A673 (cell line): ENCODE data around the gene VWA2. TPM values are rescaled to one million over a fixed set of nuclear protein-coding genes. Genes with fewer than 3 reads are reported as not detected.

Experiments
- BruUV-seq: library from RNA; stranded (reverse); fragments of 400-500 nt; replicated peaks from 2 replicates; lab custom pipeline; 2021; lab: Mats Ljungman, UMichigan
- CTCF ChIA-PET: fragments of 300-600 bp; sonication (Branson Sonifier 250); formaldehyde crosslinking; loops from one replicate; lab custom pipeline; 2022; ENCODE audit warnings: antibody characterized with exemption; lab: Charles Lee
- POLR2A ChIA-PET: fragments of 300-600 bp; sonication (Branson Sonifier 250); formaldehyde crosslinking; loops from one replicate; lab custom pipeline; 2022; ENCODE audit warnings: antibody characterized with exemption; ENCODE audit not compliant: low non-redundant PET; lab: Charles Lee
- DNase-seq: peaks from one replicate; pipeline ENCODE4 v3.0.0-alpha.2; 2015; ENCODE audit warnings: low spot score
- H3K27ac ChIP-seq: fragments of 200-600 bp; sonication (generic); 2 replicates; pipeline ENCODE4 v1.5.1; 2016; ENCODE audit warnings: mixed run types, low read depth, mild to moderate bottlenecking, mixed read lengths, antibody characterized with exemption, low read length; ENCODE audit not compliant: poor library complexity, severe bottlenecking
- H3K27me3 ChIP-seq: fragments of 200-600 bp; sonication (generic); replicated peaks from 2 replicates; pipeline ENCODE4 v1.6.1; 2017; ENCODE audit warnings: mixed run types, low read depth, mild to moderate bottlenecking, mixed read lengths, antibody characterized with exemption, low read length; ENCODE audit not compliant: insufficient read depth, poor library complexity
- H3K36me3 ChIP-seq: fragments of 200-600 bp; sonication (generic); 2 replicates; pipeline ENCODE4 v1.6.1; 2016; ENCODE audit warnings: mixed run types, mild to moderate bottlenecking, mixed read lengths, antibody characterized with exemption, low read length; ENCODE audit not compliant: insufficient read depth, poor library complexity, severe bottlenecking
- H3K4me1 ChIP-seq: fragments of 200-600 bp; sonication (generic); 2 replicates; pipeline ENCODE4 v1.6.1; 2017; ENCODE audit warnings: mixed run types, mild to moderate bottlenecking, mixed read lengths, antibody characterized with exemption, low read length; ENCODE audit not compliant: insufficient read depth, poor library complexity, severe bottlenecking
- H3K4me3 ChIP-seq: fragments of 200-600 bp; sonication (generic); 2 replicates; pipeline ENCODE4 v1.5.1; 2016; ENCODE audit warnings: low read depth, mixed run types, mild to moderate bottlenecking, mixed read lengths, low read length; ENCODE audit not compliant: poor library complexity, severe bottlenecking
- H3K9me3 ChIP-seq: fragments of 200-600 bp; sonication (generic); 2 replicates; pipeline ENCODE4 v1.6.1; 2016; ENCODE audit warnings: mixed run types, low read depth, mild to moderate bottlenecking, mixed read lengths, antibody characterized with exemption, low read length; ENCODE audit not compliant: poor library complexity, severe bottlenecking
- EZH2 ChIP-seq: fragments of 200-600 bp; sonication (generic); IDR thresholded peaks from 2 replicates; pipeline ENCODE4 v1.6.1; 2017; ENCODE audit warnings: borderline replicate concordance, low read depth, mild to moderate bottlenecking, mixed read lengths, antibody characterized with exemption, low read length; ENCODE audit not compliant: poor library complexity, severe bottlenecking
- intact Hi-C: fragments of 100-400 bp; cut with micrococcal nuclease; formaldehyde crosslinking; loops from one replicate; pipeline ENCODE4 v1.10.0; 2022; ENCODE audit not compliant: unreplicated experiment
- total RNA-seq: library from RNA; stranded (reverse); gene quantifications from 2 replicates; pipeline ENCODE4 v1.2.3, GENCODE V29; 2021
- TF ChIP-seq, protein P1 (sequence below): fragments of 300-800, 200-600 bp; sonication (generic); conservative IDR thresholded peaks from 2 replicates; pipeline ENCODE4 v1.5.1; 2017; ENCODE audit warnings: low read depth, mild to moderate bottlenecking, antibody characterized with exemption, low read length, moderate library complexity, mixed read lengths

VWA2 gene
- total RNA-seq, 1 experiment from 2014 or later, result not detected

DNA sequence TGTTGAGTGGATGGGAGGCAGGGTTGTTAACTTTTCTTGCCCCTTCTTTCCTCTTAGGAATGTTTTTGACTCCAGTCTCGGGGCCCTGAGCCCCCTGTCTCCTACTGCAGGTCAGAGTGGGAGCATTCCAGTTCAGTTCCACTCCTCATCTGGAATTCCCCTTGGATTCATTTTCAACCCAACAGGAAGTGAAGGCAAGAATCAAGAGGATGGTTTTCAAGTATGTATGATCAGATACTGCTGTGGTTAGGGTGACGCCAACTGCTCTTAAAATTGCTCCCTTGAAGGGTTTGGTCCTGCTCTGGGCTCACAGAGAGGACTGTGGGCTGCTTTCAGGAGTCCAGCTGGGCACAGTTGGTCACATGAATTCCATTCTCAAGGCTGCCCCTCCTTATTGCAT lies 22.0 kb downstream of the VWA2 start:
- Histone ChIP-seq H3K27ac (no peak overlapping the region), H3K36me3 (no peaks in the 10 kb centered on the region), H3K4me1 (no peaks in the 10 kb centered on the region), H3K4me3 (no peak overlapping the region), H3K9me3 (no peaks in the 10 kb centered on the region), H3K27me3 (no peaks in the 10 kb centered on the region)
- no peak for TF ChIP-seq EZH2
- POLR2A ChIA-PET, result no interaction called here
- CTCF ChIA-PET, result no interaction called here
- BruUV-seq, result no TSS peak
- DNase-seq, result no peak
- intact Hi-C loops, result no loop called here

- H3K9me3 ChIP-seq, result no peaks in the 10 kb centered on the region
- intact Hi-C loops, result no loop called here
- H3K4me3 ChIP-seq, result no peak overlapping the region
- no peaks in the 10 kb centered on the region for H3K27me3 ChIP-seq
- H3K36me3 ChIP-seq, result no peaks in the 10 kb centered on the region
- CTCF ChIA-PET, result no interaction called here
- DNase-seq, result no peak
- H3K4me1 ChIP-seq, result no peaks in the 10 kb centered on the region
- BruUV-seq, result no TSS peak
- no peak for TF ChIP-seq EZH2
- TF ChIP-seq, protein P1, sequence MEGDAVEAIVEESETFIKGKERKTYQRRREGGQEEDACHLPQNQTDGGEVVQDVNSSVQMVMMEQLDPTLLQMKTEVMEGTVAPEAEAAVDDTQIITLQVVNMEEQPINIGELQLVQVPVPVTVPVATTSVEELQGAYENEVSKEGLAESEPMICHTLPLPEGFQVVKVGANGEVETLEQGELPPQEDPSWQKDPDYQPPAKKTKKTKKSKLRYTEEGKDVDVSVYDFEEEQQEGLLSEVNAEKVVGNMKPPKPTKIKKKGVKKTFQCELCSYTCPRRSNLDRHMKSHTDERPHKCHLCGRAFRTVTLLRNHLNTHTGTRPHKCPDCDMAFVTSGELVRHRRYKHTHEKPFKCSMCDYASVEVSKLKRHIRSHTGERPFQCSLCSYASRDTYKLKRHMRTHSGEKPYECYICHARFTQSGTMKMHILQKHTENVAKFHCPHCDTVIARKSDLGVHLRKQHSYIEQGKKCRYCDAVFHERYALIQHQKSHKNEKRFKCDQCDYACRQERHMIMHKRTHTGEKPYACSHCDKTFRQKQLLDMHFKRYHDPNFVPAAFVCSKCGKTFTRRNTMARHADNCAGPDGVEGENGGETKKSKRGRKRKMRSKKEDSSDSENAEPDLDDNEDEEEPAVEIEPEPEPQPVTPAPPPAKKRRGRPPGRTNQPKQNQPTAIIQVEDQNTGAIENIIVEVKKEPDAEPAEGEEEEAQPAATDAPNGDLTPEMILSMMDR, result no peak
- POLR2A ChIA-PET, result interaction anchor here (0.6 kb wide), 1 partner anchor 277 kb away, joined by 8 read pairs; no protein-coding TSS in a partner anchor
- no peak overlapping the region for H3K27ac ChIP-seq
These were observed 23.4 kb downstream of the VWA2 start for GRCh38 chr10:114262496-114262895.

DNA sequence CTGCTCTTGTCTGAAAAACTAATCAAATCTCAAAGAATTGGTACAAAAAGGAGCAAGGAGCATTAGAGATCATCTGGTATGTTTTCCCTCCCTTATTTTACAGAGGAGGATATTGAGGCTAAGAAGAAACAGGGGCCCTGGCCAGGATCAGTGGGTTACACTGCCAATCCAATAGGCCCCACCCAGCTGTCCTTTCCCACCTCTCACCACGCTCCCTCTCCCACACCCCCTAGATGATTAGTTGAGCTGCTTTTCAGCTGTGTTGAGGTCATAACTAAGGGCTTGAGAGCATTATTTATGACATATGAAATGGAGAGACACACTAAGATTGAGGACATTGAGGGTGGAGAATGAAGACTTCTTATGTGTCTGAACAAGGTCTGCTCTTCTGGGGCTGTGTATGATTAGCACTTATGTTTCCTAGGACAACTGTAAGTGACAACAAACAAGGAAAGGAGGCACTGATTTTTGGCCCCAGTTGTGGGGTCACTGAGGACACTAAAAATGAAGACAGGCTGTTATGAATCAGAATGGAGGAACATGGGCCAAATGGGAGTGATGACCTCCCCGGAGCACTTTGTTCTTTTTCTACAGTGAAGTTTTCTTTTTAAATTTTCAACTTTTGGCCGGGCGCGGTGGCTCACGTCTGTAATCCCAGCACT lies 26.5 kb downstream of the VWA2 start:
- CTCF ChIA-PET, result no interaction called here

More for the DNA sequence above, 26.5 kb downstream of the VWA2 start:
- Histone ChIP-seq H3K4me3 (no peak overlapping the region), H3K9me3 (no peaks in the 10 kb centered on the region), H3K4me1 (no peaks in the 10 kb centered on the region), H3K27ac (no peak overlapping the region), H3K27me3 (no peaks in the 10 kb centered on the region), H3K36me3 (no peaks in the 10 kb centered on the region)
- no peak for TF ChIP-seq EZH2
- TF ChIP-seq, protein P1, result no peak
- DNase-seq, result no peak
- intact Hi-C loops, result no loop called here
- BruUV-seq, result no TSS peak
- POLR2A ChIA-PET, result no interaction called here
